Fibroblast of villous mesenchyme (primary cell): ENCODE measurements around the gene KATNAL2. TPM values are rescaled to one million over a fixed set of nuclear protein-coding genes. Genes with fewer than 3 reads are reported as not detected.

Experiments used
- DNase-seq: peaks from one replicate; pipeline ENCODE4 v3.0.0-alpha.2; 2010; ENCODE audit warnings: low read depth
- H3K4me3 ChIP-seq: 2 replicates; pipeline ENCODE4 v1.5.1; 2011; ENCODE audit warnings: low read depth, mild to moderate bottlenecking, low read length
- total RNA-seq: library from RNA; depleted of rRNA; stranded (reverse); fragments of >200 nt; gene quantifications from 2 replicates; pipeline ENCODE4 v1.2.3, GENCODE V29; 2012
- TF ChIP-seq, protein P1 (sequence below): IDR thresholded peaks from 2 replicates; pipeline ENCODE4 v1.5.1; 2012; ENCODE audit warnings: low read depth, mild to moderate bottlenecking, low read length; ENCODE audit not compliant: insufficient read depth

KATNAL2 gene
- total RNA-seq, 1 donor, result 1.3 TPM

DNA sequence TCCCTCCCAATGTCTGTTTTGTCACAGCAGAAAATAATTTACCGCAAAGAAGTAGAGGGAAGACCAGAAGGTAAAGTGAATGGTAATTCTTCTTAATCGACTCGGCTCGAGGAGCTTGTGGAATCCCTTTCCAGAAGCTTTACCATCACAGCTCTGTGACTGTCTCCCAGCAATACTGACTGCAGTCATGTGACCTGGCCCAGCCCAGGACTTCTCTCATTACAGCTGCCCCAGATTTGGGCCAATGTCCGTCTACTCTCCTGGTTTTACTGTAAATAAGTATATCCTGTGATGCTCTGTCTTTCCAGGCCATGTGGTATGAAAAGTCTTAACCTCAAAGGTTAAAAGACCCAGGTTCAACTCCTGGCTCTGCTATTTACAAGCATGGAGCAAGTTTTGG is 137.0 kb downstream of the KATNAL2 start:
- TF ChIP-seq, protein P1, sequence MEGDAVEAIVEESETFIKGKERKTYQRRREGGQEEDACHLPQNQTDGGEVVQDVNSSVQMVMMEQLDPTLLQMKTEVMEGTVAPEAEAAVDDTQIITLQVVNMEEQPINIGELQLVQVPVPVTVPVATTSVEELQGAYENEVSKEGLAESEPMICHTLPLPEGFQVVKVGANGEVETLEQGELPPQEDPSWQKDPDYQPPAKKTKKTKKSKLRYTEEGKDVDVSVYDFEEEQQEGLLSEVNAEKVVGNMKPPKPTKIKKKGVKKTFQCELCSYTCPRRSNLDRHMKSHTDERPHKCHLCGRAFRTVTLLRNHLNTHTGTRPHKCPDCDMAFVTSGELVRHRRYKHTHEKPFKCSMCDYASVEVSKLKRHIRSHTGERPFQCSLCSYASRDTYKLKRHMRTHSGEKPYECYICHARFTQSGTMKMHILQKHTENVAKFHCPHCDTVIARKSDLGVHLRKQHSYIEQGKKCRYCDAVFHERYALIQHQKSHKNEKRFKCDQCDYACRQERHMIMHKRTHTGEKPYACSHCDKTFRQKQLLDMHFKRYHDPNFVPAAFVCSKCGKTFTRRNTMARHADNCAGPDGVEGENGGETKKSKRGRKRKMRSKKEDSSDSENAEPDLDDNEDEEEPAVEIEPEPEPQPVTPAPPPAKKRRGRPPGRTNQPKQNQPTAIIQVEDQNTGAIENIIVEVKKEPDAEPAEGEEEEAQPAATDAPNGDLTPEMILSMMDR, result no peak
- peak; percentile 3 for DNase-seq
- H3K4me3 ChIP-seq, result no peak overlapping the region

DNA sequence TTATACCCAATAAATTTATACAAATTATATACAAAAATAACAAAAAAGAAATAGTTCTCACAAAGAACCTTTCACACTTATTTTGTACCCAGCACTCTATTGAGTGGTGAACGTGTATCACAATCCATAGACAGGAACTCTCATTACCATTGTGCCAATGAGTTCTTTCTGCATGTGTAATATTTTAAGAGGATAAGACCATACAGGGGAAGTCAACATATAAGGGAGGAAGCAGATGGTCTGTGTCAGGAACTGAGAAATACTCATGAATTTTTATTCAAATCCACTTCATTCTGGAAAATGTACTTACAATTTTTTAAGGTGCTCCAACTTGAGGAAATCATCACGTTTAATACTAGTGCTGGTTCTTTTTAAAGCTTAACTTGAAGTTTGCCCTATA is 145.1 kb downstream of the KATNAL2 start:
- no peak for DNase-seq
- H3K4me3 ChIP-seq, result no peak overlapping the region
- TF ChIP-seq, protein P1, result no peak

DNA sequence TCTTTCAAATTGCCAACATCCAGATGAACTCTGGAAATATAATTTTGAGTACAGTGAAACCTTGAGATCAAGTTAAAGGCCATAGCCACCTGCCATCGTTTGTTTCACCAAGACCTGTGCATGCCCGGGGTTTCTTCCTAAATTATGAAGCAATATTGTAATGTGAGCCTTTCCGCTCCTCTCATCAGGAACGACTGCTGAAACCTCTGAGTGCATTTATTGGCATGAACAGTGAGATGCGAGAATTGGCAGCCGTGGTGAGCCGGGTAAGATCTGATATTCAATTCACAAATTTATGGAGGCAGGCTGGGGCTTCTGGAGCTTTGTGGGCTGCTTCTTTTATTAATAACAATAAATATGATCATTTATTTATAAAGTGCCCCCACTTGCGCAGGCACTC is 145.7 kb downstream of the KATNAL2 start:
- TF ChIP-seq, protein P1, result no peak
- no peak for DNase-seq
- H3K4me3 ChIP-seq, result no peak overlapping the region

DNA sequence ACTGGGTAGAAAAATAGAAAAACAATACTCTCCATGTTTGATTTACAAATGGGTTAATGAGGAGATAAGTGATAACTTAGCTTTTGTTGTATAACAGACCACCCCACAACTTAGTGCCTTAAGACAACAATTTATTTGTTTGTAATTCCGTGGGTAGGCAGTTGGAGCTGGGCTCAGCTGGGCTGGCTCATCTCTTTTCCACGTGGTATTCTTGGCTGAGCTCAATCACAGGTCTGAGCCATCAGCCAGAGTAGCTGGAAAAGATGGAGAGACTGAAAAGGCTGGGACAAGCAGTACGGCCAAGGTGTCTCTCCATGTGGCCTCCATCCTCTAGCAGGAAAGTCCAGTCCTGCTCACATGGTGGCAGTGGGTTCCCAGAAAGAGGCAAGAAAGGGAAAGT is 150.2 kb downstream of the KATNAL2 start:
- H3K4me3 ChIP-seq, result no peak overlapping the region
- TF ChIP-seq, protein P1, result no peak
- no peak for DNase-seq

DNA sequence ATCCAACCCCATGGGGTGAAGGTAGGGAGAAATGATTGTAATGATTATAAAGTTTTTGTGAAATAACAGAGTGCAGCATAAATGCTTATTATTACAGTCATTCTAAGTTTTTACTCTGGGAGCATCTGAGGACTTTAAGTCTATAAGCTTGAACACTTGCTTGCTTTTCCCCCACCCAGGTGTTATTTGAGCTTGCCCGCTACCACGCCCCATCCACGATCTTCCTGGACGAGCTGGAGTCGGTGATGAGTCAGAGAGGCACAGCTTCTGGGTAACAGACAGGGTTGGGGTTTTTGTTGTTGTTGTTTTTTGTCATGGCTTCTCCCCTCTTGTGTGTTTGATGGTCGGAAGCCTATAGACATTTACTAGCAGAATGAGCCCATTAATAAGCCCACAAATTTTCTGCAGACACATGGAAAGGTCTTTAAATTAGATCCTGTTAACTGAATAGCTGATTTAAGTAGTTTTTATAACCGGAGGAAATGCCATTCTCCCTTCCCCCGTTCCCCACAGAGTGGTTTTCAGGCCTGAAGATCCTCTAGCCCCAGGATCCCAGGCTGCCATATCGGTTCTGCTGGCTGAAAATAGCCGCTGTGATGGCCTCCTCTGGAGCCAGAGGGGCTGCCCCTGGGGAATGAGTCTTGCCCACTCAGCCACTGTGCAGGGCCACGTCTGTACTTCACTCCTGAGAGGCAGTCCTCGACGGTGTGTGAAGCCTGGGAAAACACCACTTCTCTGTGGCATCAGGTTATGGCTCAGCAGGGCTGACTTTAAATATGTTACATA is 157.9 kb downstream of the KATNAL2 start:
- H3K4me3 ChIP-seq, result no peak overlapping the region
- peak; percentile 8 for DNase-seq
- TF ChIP-seq, protein P1, result no peak

DNA sequence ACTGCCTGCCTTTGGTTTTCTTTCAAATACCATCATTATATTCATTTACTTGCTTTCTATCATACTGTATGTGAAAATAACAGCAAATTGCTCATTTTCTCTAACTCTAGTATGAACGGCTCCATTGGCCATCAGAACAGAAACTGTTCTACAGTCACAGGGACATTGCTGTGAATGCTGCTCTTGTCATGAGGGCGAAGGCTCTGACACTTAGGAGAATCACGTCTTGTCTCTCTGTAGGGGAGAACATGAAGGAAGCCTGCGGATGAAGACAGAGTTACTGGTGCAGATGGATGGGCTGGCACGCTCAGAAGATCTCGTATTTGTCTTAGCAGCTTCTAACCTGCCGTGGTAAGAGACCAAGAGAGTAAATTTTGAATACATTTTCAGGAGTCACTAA is 159.7 kb downstream of the KATNAL2 start:
- H3K4me3 ChIP-seq, result no peak overlapping the region
- TF ChIP-seq, protein P1, result no peak
- no peak for DNase-seq

DNA sequence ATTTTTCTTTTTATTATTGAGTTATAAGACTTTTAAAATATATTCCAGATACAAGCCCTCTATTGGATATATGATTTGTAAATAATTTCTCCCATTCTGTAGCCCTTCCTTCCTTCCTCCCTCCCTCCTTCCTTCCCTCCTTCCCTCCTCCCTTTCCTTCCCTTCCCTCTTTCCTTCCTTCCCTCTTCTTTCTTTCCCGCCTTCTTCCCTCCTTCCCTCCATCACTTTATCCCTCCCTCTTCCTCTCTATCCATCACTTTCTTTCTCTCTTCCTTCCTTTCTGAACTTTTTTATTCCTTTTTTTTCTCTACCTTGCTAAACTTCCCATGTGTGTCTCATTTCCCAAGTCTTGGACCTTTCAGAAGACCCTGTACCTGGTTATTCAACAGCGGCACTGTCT is 163.5 kb downstream of the KATNAL2 start:
- no peak for DNase-seq
- TF ChIP-seq, protein P1, result no peak
- no peak overlapping the region for H3K4me3 ChIP-seq
